Epithelial cell of prostate (primary cell): Measurements from ENCODE around the gene NOP9.
"Not testable (repeated sequence)": the region's sequence is repeated elsewhere in the genome, so short reads cannot be mapped to it uniquely, and the experiment has no call there.

Experiments used
- DNase-seq: peaks from one replicate; pipeline ENCODE4 v3.0.0-alpha.2; 2011; ENCODE audit warnings: low read depth, low spot score
- H3K27ac ChIP-seq: fragments of 450-650 bp; 2 replicates; pipeline ENCODE4 v1.5.1; 2017; ENCODE audit warnings: mild to moderate bottlenecking

The NOP9 gene

DNA sequence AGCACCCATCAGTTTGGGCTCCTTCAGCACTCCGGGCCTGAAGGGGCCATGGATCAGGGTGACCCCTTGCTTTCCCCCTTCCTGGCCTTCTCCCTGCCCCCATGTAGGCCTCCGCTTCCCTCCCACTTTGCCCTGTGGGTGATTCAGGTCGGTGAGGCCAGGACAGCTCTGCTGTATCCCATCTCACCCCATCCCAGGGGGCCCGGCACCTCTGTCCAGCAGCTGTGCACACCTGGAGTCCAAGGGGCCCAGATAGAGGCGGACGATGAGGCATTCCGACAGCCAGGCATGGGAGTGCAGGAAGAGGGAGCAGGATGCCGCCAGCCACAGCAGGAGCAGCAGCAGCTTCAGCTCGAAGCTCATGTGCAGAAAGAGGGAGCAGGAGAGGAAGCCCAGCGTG lies 23.0 kb downstream of the NOP9 start:
- no peak for DNase-seq
- no peak overlapping the region for H3K27ac ChIP-seq

DNA sequence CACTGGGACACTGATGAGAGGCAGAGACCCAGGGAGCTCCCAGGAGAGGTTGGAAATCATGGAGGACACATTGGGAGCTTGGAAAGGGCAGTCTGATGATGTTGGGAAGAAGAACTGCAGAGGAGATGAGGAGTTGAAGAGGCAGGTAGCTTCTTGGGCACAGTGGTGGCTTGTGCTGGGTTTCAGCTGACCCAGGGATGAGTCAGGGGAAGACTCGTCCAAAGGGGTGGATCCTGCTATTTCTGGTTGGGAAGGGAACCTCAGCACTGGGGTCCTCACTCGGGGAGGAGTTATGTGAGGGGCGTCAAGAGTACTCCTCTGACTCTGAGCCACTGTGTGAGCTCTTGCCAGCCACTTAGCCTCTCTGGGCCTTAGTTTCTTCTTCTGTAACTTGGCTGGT lies 23.7 kb downstream of the NOP9 start:
- no peak for DNase-seq
- no peak overlapping the region for H3K27ac ChIP-seq

DNA sequence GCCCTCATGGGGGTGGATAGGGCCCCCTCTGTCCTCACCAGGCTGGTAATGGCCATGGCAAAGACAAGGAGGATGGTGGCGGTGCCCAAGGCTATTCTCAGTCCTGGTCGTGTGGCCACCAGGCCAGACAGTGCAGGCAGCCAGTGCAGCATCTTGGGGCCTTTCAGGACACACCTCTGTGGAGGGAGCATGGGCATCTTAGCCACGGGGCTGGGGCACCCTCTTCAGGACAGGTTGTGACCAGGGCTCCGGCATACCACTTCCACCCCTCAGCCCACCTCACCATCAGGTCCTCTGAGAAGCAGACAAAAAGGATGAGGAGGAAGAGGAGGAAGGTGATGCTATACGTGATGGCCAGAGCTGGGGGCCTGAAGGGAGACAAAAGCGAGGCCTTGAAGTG lies 24.4 kb downstream of the NOP9 start:
- DNase-seq: no peak
- no peak overlapping the region for H3K27ac ChIP-seq

DNA sequence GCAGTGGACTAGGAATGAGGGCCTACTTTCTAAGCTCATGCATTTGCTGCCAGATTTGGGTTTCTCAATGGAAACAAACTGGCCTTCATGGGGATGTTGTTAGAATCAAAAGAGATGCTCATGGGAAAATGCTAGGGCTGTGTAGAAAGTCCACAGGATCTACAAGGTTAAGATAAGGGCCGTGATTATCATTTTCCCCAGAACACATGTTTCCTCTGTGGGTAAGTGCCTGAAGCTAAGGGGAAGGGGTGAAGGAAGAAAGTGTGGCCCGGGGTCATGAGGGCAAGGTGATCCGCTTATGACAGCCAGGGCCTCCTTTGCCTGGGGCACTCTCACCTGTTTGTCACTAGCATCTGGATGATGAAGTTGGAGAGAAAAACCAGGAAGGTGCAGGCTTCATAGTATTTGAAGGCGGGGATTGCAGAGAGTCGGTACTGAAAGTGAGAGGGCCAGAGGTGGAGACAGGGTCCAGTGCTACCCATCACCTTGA lies 25.4 kb downstream of the NOP9 start:
- no peak overlapping the region for H3K27ac ChIP-seq
- DNase-seq: no peak

DNA sequence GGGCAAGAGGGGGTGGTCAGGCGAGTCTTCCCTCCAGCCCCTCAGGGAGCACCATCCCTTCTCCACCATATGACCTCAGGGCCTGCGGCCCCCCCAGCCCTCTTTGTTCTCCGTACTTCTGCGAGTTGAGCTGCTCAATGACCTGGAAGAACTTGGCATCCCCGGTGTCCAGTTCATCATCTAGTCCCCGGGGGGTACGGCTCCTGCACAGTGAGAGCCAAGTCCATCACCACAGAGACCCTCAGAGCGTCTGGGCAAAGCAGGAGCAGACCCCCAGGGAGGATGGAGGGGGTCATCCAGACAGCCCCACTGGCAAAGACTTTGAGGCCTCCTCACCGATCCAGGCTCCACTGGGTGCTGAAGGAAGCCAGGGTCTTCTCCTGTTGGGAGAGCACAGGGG lies 26.3 kb downstream of the NOP9 start:
- DNase-seq: no peak
- H3K27ac ChIP-seq: no peak overlapping the region

DNA sequence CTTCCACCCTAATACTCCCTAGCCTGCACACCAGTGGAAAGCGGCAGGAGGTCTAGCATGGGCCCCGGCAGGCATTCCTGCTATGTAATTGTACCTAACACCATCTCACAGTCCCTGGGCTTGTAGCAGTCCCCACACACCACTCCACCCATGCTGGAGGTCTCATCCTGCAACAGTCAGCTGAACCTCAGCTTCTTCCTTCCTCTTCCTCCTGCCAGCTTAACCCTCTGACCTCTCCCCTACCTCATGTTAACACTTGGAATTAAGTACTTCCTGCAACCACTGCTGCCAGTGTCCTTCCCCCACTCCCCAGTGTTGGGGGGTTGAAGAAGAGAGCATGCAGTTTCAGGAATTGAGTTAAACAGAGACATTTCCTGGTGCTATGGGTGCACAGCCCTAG lies 27.7 kb downstream of the NOP9 start:
- no peak overlapping the region for H3K27ac ChIP-seq
- DNase-seq: no peak

DNA sequence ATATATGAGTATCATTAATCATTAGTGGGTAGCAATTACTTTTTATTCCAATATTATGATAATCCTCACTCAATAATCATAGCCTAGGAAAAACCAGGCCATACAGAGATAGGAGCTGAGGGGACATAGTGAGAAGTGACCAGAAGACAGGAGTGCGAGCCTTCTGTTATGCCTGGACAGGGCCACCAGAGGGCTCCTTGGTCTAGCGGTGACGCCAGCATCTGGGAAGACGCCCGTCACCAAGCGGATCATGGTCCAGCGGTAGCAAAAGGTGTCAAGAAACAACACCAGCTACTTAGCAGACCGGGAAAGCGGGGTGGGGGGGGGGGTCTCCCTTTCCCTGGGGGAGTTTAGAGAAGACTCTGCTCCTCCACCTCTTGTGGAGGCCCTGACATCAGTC lies 28.3 kb downstream of the NOP9 start:
- DNase-seq: not testable (repeated sequence)

DNA sequence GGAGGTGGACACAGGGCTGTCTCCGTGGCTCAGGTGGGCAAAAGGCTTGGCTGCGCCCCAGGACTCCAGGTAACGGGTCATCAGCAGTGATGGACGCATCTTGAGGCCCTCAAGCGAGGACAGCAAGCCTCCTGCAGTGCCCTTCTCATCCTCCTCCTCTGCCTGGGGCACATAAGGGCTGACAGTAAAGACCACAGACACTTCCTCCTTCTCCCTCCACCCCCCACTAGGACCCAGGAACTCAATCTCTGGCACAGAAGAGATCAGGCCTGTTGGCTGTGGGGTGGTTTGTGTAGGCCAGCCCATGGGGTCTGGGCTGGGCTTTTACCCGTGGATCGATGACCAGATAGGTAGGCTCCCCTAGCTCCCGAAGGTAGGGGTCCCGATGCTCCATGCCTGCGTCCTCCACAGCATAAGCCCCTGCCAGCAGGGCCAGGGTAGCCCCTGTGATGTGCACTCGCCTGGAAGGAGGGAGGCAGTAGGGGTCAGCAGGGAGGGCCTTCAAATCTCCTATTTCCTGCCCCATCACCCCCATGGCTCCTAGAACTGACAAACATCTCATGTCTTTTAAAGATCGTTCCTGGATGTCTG lies 29.5 kb downstream of the NOP9 start:
- H3K27ac ChIP-seq: no peak overlapping the region
- DNase-seq: no peak

More for the DNA sequence above, 28.3 kb downstream of the NOP9 start:
- H3K27ac ChIP-seq: not testable (repeated sequence)

DNA sequence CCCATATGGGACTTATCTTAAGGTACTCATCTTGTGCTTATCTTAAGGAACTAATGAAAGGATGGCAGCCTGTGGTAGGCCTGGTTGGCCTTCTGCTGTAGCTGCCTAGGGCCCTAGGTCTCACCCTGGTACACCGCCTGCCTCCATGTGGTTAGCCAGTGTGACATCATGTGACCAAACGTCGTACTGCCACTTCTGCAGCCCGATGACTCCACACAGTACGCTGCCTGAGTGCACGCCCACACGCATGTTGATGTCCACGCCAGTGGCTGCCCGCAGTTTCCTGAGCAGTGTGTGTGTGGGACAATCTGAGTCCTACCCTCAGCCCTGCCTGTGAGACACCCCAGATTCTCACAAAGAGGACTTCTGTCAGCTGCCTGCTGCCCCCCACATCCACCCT lies 30.1 kb downstream of the NOP9 start:
- DNase-seq: no peak
- no peak overlapping the region for H3K27ac ChIP-seq

DNA sequence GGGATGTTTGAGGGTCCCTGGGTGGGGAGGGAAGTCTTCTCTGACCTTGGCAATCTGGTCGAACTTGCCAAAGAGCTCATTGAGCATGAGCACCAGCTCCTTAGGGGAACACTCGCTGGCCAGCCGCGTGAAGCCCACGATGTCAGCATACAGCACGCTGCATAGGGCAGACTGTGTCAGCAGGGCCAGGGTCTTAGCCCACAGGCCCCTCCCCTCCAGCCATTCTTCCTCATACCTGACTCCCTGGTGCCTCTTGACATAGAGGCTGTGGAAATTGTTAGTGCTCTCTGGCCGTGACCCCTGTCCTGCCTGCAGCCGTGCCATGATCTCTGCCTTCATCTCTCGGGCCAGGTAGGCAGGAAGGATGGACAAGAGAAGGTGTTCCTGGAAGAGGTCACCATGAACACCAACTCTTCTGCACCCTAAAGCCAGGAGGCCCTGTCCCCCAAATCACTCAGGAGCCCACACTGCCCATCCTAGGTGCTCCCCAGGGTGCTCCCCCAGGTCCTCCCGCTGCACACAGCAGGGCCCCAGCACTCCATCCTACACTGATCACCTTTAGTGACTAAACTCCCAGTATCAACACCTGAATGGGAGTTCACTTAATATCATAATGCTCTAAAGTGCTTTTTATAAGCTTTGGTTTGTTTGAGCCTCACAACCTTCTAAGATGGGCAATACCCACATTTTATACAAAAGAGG lies 31.5 kb downstream of the NOP9 start:
- DNase-seq: no peak
- H3K27ac ChIP-seq: no peak overlapping the region

DNA sequence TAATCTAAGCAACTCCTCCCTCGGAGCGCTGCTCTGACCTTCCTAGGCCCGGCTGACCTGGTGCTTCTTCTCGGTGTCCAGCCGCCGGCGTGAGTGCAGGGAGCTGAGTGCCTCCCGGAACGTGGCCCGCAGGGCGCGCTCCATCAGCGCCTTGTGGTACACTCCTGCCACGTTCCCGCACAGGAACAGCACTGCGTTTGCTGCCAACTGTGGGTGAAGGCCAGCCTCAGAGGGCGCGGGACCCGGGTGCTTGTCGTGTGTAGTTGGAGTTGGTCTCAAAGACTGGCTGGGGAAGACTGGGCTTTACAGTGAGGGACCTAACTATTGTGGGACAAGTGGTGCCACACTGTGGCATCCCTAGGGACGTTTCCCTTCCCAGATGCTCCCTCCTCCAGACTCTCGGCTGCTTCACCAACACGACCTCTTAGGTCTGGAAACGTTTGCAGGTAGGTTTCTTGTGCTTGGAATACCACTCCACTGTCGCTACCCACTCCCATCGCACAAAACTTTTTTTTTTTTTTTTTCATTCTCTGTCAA lies 32.1 kb downstream of the NOP9 start:
- no peak overlapping the region for H3K27ac ChIP-seq
- DNase-seq: no peak

DNA sequence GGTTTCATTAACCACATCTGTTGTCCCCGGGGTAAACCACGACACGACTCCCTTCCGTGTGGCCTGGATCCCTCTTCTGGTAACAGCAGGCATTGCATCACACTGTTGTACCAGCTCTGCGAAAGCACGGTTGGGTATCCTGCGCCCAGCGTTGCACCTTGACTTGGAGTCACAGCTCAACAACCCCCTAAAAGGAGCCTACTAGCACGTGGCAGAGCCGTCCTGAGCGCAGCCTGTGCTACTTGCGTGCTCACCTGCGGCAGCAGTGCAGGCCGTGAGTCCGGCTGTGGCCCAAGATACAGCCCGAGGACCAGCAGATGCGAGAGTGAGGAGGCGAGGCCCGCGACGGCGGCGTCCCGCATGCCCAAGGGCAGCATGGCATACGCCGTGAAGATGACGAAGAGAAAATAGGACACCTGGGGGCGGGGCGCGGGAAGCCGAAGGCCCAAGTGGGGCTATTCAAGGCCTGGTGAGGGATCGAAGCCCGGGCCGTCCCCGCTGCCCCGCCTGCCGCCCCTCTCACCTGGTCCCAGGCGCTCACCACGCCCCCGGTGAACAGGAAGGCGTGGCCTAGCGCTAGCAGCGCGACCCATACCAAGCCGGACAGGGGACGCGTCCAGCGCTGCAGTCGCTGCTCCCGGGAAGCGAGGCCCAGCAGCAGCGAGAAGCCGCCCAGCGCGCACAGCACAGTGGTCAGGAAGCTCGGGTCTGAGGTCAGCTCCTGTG lies 32.8 kb downstream of the NOP9 start:
- no peak overlapping the region for H3K27ac ChIP-seq
- no peak for DNase-seq

DNA sequence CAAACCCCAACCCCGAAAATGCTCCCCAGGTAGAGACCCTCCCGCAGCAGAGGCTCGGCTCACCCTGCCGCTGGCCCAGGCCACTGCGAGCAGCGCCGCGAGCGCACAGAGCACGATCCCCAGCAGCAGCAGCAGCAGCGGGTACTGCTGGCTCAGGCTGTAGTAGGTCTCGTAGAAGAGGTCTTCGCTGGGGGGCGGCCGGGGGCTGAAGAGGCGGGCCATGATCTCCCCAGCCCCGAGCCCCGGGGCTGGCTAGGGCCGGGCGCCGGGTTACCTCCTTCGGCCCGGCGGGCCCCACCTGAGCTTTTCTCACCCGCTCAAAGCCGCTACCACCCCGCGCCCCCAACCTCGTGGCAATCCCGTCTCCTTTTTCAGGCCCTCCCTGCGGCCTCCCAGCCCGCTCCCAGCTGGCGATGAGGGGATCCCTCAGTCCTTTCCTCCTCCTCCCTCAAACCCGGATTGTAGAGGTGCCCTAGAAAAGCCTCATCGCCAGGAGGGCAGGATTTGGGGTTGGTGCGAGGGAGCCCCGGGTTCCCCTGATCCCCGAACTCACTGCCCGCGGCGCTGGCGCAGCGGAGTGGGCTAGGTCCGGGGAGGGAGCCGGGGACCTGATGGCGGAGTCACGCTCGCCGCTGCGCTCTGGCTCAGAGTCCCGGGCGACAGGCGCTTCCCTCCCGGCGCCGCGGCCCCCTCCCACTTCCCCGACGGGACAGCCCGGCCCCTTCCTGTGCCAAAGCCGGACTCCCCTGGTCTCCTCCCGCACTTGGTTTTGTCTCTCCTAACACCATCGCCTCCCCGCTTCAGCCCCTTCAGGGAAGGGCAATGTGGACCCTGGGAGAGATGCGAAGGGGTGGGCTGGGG lies 35.0 kb downstream of the NOP9 start, which contains the start of gene ADCY4:
TSS of gene ADCY4 (minus strand) at position 641 of the 861 bp plus-strand sequence. CDS start at position 222, 419 bp downstream.
- no peak for DNase-seq
- H3K27ac ChIP-seq: peak within 1 kb of the TSS; percentile 25

DNA sequence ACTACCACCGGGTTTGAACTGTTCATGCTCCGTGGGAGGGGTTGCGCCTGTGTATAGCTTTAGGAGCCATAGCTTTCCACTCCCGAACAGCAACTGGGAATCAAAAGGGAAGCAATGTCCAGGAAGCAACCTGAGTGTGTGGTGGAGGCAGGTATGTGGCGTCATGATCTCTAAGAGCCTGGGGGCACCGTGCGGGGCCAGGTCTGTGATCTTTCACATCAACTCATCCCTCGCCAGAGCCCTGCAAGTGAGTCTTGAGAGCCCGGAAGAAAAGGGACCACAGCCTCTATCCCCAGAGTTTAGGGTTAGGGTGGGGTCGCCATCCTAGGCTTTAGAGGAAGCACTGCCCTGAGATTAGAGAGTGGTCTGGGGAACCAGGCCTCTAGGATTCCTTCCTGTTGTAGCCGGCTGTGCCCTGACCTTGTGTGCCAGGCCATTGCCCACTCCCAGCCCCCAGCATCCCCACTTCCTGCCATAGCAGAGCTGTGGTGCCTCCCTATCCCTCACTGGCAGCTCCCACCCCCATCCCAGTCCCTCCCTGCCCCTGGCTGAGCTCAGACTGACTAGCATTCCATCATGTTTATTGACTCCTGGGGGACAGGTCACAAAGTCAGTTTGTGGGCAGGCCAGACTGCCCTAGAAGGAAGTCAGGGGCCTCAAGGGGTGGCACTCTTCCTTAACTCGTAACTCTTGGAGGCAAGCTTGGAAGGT lies 36.0 kb downstream of the NOP9 start:
- no peak overlapping the region for H3K27ac ChIP-seq
- no peak for DNase-seq

DNA sequence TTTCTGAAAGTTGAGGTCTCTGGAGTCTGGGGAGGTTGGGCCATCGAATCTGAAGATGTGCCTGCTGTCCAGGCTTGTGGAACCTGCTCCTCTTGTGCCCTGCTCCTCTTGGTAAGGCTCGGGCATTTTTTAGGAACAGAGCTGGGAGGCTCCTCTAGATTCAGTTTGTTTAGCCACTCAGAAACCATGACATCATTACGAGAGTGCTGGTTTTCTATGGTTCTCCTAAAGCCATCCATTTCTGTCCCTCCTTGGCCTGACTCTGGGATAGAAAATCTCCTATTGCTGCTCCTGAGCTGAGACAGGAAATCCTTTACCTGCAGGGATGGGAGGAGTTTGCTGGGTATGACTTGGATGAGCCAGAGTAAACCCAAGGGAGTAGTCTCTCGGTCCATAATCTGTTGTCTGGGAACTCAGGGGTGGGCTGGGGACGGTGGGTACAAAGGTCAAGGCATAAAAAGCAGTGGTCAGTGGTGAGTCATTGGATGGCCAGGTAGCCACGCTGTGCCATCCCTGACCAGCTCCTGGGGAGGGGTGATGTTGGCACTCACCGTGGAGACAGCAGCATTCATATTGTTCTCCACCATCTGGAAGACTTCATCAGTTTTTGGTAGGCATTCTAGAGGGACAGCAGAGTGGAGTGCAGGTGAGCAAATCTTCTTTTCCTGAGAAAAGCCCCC lies 37.6 kb downstream of the NOP9 start:
- DNase-seq: no peak

DNA sequence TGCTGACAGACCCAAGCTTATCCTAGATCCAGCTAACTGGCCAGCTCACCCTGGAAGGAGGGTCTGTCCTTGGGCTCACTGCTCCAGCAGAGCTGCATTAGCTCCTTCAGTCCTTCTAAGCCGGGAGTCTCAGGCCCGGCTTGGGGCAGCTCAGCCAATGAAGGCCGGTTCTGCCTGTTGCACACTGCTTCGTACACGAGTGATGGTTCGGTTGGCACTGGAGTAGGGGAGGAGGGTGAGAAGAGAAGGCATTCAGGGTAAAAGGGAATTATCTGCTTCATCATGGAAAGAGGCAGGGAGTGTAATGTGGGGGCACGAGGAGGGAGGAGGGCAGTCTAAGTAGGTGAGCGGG lies 38.1 kb downstream of the NOP9 start:
- no peak for DNase-seq
- no peak overlapping the region for H3K27ac ChIP-seq

More for the DNA sequence above, 37.6 kb downstream of the NOP9 start:
- no peak overlapping the region for H3K27ac ChIP-seq

DNA sequence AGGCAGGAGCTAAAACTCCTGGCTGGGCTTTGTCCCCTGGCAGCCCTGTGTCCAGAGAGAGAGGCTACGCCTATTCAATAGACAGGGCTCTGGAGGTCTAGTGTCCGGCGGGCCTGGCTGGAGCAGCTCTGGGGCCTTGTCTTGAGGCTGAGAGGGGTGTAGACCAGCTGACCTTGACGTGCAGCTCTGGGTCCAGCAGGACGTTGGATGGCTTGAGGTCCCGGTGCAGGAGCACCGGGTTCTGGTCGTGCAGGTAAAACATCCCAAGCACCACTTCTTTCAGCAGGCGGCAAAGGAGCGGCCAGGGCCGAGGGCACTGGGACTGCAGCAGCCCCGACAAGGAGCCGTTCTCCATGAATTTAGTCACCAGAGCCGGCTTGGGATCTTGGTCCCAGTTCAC lies 39.2 kb downstream of the NOP9 start:
- no peak for DNase-seq
- no peak overlapping the region for H3K27ac ChIP-seq

DNA sequence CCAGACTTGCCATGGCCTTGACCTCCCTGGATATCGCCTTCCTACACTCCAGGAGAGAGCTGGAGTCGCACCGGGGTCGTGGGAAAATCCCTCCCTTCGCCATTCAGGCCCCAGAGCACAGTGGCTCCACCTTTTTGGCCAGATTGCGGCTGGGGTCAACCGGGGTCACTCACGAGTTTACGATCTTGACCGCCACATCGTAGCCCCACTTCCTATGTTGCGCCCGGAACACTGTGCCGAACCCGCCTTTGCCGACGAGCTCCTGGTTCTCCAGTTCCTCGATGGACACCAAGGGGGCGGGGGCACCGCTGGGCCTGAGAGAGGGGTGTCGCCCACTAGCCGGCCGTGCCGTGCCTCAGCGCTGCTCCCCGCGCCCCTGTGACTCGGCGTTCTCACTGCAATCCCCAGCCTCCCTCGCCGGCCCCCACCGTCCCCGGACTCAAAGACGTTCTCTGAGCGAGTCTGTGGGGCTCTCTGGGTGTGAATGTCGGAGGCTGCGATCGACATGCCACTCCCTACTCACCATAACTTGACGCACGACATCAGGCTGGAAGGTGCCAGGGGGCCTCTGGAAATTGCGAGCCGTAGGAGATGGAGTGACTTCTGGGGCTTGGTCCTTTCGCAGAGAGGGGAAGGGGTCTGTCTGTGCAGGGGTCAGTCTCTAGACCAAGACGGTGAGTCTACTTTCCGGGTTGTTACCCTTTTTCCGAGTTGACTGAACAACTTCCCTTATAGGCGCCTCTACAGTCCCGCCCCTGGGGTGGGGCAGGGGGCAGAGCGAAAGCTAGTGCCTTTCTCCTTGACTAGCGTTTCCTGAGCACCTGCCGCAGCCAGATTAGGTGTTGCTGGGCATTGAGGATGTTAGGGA lies 39.9 kb downstream of the NOP9 start, which contains the start of gene RIPK3:
TSS of gene RIPK3 (minus strand) at position 708 of the 868 bp plus-strand sequence. CDS start at position 543, 165 bp downstream.
- no peak within 1 kb of the TSS for H3K27ac ChIP-seq
- DNase-seq: no peak
